ENCODE results near the gene KRT73. TPM values are rescaled to one million over a fixed set of nuclear protein-coding genes. Genes with fewer than 3 reads are reported as not detected.

The KRT73 gene
- total RNA-seq, 4 donors from 2014 or later, result not detected

DNA sequence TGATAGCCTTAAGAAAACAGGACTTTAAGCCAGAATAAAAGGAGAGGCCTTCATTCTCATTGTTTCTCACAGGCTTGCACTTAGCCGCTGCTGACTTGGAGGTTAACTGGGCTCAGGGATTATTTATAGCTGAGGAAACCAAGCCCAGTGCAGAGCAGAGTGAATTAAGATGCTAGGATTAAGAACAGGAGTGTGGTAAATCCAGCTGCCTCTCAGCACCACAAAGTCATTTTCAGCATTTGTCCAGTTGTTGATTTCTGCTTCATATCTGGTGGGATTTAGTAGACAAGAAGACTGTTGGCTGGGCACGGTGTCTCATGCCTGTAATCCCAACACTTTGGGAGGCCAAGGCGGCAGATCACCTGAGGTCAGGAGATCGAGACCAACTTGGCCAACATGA, 14.3 kb upstream of the KRT73 start:
- 82% methylated on average over 4 of the region's 4 CpGs; no CpG with 5 or more reads in 1 of the 2 donors for WGBS, 2 donors (ENCODE audit: low coverage in 1 of 2)
- Histone ChIP-seq H3K27ac (no peak overlapping the region), H3K36me3 (no peaks in the 10 kb centered on the region), H3K27me3 (no peaks in the 10 kb centered on the region), H3K4me3 (no peak overlapping the region), H3K9me3 (no peaks in the 10 kb centered on the region), H3K4me1 (no peaks in the 10 kb centered on the region)
- in situ Hi-C loops (cut with MboI; ENCODE audit: low pct_ligation_motif_present in 1 of 4, low pct_unique_long_range_greater_than_20kb in 1 of 4, low sequenced_read_pairs in 3 of 4), result no loop called here
- intact Hi-C loops (cut with DNase I; ENCODE audit: low total_unique reads), result no loop called here
- TF ChIP-seq, protein P1, sequence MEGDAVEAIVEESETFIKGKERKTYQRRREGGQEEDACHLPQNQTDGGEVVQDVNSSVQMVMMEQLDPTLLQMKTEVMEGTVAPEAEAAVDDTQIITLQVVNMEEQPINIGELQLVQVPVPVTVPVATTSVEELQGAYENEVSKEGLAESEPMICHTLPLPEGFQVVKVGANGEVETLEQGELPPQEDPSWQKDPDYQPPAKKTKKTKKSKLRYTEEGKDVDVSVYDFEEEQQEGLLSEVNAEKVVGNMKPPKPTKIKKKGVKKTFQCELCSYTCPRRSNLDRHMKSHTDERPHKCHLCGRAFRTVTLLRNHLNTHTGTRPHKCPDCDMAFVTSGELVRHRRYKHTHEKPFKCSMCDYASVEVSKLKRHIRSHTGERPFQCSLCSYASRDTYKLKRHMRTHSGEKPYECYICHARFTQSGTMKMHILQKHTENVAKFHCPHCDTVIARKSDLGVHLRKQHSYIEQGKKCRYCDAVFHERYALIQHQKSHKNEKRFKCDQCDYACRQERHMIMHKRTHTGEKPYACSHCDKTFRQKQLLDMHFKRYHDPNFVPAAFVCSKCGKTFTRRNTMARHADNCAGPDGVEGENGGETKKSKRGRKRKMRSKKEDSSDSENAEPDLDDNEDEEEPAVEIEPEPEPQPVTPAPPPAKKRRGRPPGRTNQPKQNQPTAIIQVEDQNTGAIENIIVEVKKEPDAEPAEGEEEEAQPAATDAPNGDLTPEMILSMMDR (IDR thresholded peaks at IDR 0.05), result no peak
- TF ChIP-seq POLR2A (IDR thresholded peaks at IDR 0.05), result no peak
- TF ChIP-seq EP300 (IDR thresholded peaks at IDR 0.05; ENCODE audit: low read depth), result no peak
- no peak for TF ChIP-seq POLR2AphosphoS5 (IDR thresholded peaks at IDR 0.05)
- DNase-seq, result no peak

DNA sequence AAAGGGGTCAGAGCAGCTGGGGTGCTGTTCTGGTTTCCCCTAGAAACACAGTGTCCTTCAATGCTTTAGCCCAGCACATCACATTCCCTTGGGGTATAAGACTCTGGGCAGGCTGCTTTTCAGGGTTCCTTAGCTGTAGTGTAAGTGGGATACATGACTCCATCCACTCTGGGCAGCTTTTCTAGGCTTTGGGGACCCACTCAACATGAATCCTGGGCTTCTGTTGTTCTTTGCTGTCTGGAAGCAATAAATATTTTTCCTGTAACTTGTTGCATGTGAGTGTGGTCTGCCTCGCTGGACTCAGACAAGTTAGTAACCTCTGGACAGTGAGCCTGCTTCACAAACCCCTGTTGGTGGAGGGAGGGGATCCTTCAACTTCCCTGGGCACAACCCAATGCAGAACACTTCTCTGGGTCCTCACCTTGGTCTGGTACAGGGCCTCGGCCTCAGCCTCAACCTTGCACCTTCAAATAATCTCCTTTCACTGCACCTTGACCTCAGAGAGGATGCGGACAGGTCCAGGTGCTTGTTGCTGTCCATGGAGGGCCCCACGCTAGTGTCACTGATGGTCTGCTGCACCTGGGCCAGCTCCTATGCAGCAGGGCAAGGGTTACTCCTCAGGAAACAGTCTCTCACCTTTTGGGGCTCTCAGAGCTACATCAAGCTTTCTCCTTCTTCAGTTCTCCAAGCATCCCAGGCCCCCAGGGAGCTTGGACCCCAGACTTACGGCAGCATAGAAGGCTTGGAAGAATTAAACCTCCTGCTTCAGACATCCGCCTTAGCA, 13.5 kb upstream of the KRT73 start:
- DNase-seq, result no peak
- no peak overlapping the region for H3K4me3 ChIP-seq
- TF ChIP-seq POLR2AphosphoS5 (IDR thresholded peaks at IDR 0.05) (no peak), EP300 (IDR thresholded peaks at IDR 0.05; ENCODE audit: low read depth) (no peak), POLR2A (IDR thresholded peaks at IDR 0.05) (no peak)
- TF ChIP-seq, protein P1 (IDR thresholded peaks at IDR 0.05), result no peak
- H3K4me1 ChIP-seq, result no peaks in the 10 kb centered on the region
- H3K36me3 ChIP-seq, result no peaks in the 10 kb centered on the region
- WGBS, 2 donors (ENCODE audit: low coverage in 1 of 2), result 84% methylated on average over 6 of the region's 6 CpGs; no CpG with 5 or more reads in 1 of the 2 donors
- no peaks in the 10 kb centered on the region for H3K27me3 ChIP-seq
- no peak overlapping the region for H3K27ac ChIP-seq
- no peaks in the 10 kb centered on the region for H3K9me3 ChIP-seq
- intact Hi-C loops (cut with DNase I; ENCODE audit: low total_unique reads), result no loop called here
- in situ Hi-C loops (cut with MboI; ENCODE audit: low pct_ligation_motif_present in 1 of 4, low pct_unique_long_range_greater_than_20kb in 1 of 4, low sequenced_read_pairs in 3 of 4), result no loop called here

DNA sequence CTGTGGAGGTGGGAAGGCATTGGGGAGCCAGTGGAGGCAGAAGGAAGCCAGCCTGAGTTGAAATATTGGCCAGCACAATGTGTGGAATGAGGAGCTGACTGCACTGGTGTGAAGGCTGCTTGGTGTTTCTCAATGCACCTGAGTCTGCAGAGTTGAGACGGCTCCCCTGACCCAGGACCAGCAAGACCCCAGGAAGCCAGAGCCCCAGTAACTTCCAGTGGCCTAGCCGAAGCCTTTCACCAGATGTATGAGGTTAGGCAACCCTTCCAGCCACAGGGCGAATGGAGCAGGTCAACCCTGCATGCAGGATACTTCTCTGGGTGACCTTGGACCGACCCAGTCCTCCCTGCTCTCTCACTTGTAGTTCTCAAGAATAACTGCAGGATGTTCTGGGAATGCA, 12.9 kb upstream of the KRT73 start:
- Histone ChIP-seq H3K9me3 (no peaks in the 10 kb centered on the region), H3K27me3 (no peaks in the 10 kb centered on the region), H3K4me3 (no peak overlapping the region), H3K36me3 (no peaks in the 10 kb centered on the region), H3K27ac (no peak overlapping the region), H3K4me1 (no peaks in the 10 kb centered on the region)
- intact Hi-C loops (cut with DNase I; ENCODE audit: low total_unique reads) (no loop called here), in situ Hi-C loops (cut with MboI; ENCODE audit: low pct_ligation_motif_present in 1 of 4, low pct_unique_long_range_greater_than_20kb in 1 of 4, low sequenced_read_pairs in 3 of 4) (no loop called here)
- 60% methylated on average over 4 of the region's 4 CpGs; no CpG with 5 or more reads in 1 of the 2 donors for WGBS, 2 donors (ENCODE audit: low coverage in 1 of 2)
- TF ChIP-seq, protein P1 (IDR thresholded peaks at IDR 0.05), result no peak
- TF ChIP-seq POLR2AphosphoS5 (IDR thresholded peaks at IDR 0.05) (no peak), EP300 (IDR thresholded peaks at IDR 0.05; ENCODE audit: low read depth) (no peak), POLR2A (IDR thresholded peaks at IDR 0.05) (no peak)
- no peak for DNase-seq

DNA sequence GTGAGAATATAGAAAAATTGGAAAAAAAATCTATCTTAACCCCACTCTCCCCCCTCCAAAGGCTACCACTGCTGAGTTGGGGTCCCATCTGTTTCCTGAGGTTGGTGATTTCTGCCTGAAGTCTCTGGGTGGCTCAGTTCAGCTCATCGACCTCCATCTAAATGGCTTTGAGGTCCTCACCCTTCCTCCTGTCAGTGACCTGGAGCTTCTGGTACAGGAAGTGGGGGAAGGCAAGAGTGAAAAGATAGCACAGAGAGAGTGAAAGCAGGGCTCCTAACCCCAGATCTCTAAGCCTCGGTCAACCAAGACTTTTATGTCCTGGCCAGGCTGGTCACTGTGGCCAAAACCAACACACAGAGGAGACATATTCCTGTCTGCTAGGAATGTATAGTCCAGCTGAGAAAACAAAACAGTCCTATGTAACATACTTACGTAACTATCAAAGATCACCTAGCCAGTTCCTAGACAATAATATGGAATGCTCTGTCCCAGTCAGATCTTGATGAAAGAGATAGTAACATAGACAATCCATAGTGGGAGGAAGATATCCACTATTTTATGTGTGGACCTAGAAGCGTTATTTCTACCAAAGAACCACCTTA, 12.3 kb upstream of the KRT73 start:
- DNase-seq, result no peak
- Histone ChIP-seq H3K27me3 (no peaks in the 10 kb centered on the region), H3K4me1 (no peaks in the 10 kb centered on the region), H3K4me3 (no peak overlapping the region), H3K9me3 (no peaks in the 10 kb centered on the region), H3K36me3 (no peaks in the 10 kb centered on the region), H3K27ac (no peak overlapping the region)
- 66 to 73% methylated on average over 3 to 4 of the region's 4 CpGs for WGBS, 2 donors (ENCODE audit: low coverage in 1 of 2)
- intact Hi-C loops (cut with DNase I; ENCODE audit: low total_unique reads), result no loop called here
- TF ChIP-seq POLR2AphosphoS5 (IDR thresholded peaks at IDR 0.05), result no peak
- TF ChIP-seq, protein P1 (IDR thresholded peaks at IDR 0.05), result no peak
- TF ChIP-seq POLR2A (IDR thresholded peaks at IDR 0.05), result no peak
- no peak for TF ChIP-seq EP300 (IDR thresholded peaks at IDR 0.05; ENCODE audit: low read depth)
- in situ Hi-C loops (cut with MboI; ENCODE audit: low pct_ligation_motif_present in 1 of 4, low pct_unique_long_range_greater_than_20kb in 1 of 4, low sequenced_read_pairs in 3 of 4), result no loop called here

All from transverse colon (tissue), 4 donors.